Medulla oblongata (tissue), 1 donor: ENCODE results near the gene URB1.
"Not testable (repeated sequence)": the region's sequence is repeated elsewhere in the genome, so short reads cannot be mapped to it uniquely, and the experiment has no call there.

Experiments used
- DNase-seq: peaks from one replicate; pipeline ENCODE4 v3.0.0-alpha.2; 2015; ENCODE audit errors: extremely low spot score

The URB1 gene

DNA sequence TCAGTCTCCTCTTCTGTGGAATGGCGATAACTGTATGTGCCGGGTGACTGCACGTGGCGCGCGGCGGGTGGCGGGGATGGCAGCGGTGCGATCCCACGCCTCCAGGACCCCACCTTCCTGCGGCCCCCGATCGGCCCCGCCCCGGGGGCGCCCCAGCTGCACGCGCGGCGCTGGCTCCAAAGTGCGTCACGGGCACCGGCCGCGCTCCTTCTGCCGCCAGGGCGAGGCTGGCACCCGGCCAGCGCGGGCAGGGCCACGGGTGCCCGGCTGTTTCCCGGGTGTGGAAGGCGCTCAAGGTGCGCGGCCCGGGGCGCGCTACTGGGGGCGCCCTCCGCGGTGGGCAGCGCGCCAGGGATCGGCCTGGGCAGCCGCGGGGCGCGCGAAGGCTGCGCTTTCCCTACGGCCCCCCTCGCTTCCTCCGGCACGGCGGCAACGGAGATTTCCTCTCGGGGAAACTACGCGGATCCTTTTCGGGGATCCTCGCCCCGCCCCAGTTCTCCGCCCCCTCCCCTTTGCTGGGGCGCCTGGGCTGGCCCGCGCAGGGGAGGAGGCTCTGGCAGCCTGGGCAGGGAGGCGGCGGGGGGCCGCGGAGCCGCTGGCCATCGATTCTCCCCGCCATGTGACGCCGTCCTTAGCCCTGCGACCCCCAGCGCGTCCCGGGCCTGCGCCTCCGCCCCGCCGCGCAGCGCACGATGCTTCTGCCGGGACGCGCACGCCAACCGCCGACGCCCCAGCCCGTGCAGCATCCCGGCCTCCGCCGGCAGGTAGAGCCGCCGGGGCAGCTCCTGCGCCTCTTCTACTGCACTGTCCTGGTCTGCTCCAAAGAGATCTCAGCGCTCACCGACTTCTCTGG is 19.6 kb upstream of the URB1 start, which contains the start of gene EVA1C:
TSS of gene EVA1C (plus strand) at position 545 of the 853 bp plus-strand sequence. CDS start at position 693, 148 bp downstream.
- DNase-seq: peak; percentile 42

DNA sequence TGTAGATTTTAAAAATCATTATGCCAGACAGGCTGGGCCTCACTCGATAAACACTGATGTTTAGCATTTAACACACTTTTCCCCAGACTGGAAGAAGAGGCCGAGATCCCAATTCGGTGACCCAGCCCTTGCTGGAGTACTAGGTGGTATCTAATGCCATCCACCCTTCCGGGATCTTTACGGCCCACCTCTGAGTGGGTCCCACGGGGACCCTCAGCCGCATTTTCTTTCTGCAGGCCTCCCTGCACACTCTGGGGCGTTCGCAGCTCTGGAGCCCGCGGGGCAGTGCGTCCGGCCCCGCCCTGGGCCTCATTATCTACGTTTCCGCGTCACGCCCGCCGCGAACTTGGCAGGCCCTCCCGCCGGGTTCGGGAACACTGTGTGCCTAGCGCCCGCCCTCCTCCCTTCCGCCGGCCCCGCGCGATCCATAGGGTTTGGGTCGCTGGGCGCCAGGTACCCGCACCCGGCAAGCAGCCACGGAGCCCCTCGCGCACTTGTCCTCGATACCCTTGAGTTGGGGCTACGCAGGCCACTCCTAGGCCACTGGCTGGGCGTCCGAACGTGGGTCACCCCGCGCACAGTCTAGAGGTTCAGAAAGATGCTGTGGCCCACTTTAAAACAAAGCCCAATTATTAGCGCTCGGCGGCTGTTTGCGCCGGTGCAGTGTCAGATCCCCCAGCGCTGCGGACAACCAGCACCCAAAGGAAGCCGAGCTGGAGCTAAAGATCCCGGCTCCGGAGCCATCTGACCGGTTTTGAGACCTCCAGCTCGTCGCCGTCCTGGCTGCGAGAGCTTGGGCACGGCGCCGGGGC is 18.7 kb upstream of the URB1 start:
- peak; percentile 81 for DNase-seq

DNA sequence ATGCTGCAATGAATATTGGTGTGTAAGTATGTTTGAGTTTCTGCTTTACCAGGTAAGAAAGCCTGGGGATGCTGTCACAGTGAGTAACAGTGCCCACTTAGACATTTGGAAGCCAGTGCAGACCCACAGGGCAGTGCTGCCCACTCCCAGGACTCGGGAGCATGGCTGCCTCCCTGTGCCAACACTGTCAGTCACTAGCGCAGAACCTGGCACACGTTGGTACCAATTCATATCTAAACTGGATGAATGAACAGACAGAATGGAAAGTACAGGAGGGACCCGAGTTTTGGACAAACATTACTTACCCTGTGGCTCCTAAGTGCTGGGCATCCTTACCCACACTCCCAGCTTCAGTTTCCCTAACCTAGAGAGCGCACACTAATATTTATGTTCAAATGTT is 18.1 kb upstream of the URB1 start:
- DNase-seq: peak; percentile 61

DNA sequence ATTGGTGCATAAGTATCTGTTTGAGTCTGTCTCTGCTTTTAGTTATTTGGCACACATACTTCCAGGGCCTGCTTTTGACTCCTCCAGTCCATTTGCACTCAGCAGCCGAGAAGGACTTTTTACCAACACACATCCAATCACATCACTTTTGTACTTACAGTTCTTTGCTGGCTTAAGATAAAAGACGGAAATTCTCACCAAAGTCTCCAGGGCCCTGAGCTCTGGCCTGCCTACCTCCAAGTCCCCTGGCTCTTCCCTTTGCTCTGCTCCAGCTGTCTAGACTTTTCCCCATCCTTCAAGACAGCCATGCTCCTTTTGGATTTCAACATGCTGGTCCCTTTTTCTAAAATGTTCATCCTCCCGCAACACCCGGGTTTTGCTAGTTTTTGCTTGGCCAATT is 17.5 kb upstream of the URB1 start:
- DNase-seq: no peak

DNA sequence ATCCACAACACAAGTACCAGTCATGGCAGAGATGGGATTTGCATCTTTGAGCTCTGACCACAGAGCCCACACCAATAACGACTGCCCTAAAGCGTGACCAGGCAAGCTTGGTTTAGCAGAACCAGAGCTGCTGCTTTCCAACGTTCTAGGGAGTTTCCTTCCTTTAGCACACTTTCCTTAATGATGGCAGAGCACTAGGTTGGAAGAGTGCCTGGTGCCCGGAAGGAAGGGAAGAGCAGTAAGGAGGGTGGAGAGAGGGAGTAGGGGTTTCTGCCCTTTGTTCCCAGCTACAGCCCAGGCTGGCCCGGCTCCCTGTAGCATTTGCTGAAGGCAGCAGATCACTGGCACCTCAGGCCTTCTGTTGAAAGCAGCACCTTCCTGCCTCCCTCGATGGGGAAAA is 13.6 kb upstream of the URB1 start:
- DNase-seq: no peak

DNA sequence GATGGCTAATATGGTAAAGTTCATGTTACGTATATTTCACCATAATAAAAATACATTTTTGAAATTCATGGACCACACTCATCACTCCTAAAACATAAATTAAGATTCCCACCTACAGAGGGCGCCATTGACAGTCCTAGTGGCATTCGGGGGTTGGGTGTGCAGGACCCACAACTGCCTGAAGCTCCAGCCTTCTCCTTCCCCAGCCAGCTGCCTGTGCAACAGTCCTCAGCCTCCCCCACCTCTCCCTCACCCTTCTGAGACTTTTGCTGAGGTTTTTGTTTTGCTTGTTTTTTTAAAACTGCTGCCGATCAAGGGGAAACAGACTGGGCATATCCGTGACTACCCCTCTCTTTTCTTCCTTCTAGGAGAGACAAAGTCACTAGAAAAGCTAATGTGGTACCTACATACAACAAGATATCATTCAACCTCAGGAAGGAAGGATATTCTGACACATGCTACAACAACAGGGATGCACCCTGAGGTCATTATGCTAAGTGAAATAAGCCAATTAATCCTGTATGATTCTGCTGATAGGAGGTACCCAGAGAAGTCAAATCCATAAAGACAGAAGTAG is 10.5 kb upstream of the URB1 start:
- DNase-seq: peak; percentile 86

DNA sequence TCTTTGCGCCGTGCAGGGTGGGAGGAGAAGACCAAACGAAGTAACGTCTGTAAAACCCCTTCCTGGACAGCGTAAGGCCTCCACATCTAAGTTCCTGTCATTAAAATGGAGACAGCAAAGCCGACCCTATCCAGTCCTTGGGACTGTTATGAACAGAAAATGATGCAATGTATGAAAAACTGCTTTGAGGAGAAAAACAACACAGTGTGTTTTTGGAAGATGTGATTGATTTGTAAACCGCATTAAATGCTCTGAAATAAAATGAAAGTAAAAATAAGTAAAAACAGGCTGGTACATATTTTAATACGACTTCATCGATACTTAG is 827 bp upstream of the URB1 start:
- no peak for DNase-seq

DNA sequence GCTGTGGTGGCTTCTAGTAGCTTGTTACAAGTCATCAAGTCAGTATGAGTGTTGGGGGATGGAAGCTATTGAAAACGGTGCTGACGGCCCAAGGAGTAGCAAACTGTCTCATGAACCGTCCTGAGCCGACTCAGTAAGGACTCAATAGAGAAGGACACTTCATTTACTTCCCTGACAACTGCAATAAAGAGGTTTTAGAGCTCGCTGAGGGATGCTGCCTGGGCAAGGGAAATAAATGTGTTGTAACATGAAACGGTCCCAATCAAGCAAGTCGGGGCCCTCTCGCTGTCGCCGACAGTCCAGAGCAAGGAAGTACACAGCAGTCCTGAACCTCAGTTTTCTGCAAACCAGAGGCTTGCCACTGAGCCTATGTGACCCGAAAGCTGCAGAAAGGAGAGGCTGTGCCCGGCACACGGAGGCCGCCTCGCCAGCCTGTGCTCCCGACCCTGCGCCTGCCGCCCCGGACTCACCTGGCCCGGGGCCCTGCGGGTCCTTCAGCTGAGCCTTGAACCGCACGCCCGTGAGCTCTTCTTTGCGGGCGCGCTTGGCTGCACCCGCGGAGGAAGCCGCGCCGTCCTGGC is 423 bp downstream of the URB1 start:
- DNase-seq: no peak

DNA sequence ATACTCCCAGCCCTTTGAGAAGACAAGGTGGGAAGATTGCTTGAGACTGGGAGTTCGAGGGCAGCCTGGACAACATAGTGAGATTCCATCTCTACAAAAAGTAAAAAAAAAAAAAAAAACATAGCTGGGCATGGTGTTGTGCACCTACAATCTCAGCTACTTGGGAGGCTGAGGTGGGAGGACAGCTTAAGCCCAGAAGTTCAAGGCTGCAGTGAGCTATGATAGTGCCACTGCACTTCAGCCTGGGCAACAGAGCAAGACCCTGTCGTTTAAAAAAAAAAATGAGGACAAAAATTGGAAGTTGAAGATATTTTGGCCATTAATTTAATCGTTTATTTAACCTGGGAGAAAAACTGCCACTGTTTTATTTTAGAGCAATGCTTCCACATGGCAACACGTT is 1.1 kb downstream of the URB1 start:
- DNase-seq: no peak

DNA sequence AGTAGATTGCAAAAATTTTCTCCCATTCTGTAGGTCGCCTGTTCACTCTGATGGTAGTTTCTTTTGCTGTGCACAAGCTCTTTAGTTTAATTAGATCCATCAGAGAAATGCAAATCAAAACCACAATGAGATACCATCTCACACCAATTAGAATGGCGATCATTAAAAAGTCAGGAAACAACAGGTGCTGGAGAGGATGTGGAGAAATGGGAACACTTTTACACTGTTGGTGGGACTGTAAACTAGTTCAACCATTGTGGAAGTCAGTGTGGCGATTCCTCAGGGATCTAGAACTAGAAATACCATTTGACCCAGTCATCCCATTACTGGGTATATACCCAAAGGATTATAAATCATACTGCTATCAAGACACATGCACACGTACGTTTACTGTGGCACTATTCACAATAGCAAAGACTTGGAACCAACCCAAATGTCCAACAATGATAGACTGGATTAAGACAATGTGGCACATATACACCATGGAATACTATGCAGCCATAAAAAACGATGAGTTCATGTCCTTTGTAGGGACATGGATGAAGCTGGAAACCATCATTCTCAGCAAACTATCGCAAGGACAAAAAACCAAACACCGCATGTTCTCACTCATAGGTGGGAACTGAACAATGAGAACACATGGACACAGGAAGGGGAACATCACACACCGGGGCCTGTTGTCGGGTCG is 2.1 kb downstream of the URB1 start:
- DNase-seq: not testable (repeated sequence)

DNA sequence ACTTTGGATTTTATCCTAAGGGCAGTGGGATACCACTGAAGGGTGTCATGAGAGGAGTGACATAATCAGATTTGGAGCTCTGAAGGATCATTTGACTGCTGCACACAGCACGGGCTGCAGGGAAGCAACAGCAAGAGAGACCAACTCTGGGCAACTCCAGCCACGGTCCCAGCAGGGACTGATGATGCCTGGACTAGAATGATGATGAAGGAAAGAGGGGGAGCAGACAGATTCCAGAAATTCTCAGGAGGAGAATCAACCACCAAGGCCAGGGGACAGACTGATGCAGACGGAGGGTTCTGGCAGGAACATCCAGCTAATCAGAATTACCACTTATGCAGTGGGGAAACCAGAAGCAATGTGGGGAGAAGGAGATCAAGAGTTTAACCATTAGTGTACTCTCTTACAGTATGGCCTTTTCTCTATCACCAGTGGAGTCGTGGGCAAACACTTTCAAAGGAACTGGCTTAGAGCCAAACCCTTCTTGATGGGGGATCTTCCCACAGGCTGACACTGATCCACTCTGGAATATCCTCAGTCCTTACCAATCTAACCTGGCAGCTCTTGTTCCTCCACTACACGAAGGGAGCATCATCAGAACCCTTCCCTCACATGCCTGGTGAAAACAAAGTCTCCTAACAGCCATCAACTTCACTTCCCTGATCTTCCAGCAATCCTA is 3.3 kb downstream of the URB1 start:
- no peak for DNase-seq

DNA sequence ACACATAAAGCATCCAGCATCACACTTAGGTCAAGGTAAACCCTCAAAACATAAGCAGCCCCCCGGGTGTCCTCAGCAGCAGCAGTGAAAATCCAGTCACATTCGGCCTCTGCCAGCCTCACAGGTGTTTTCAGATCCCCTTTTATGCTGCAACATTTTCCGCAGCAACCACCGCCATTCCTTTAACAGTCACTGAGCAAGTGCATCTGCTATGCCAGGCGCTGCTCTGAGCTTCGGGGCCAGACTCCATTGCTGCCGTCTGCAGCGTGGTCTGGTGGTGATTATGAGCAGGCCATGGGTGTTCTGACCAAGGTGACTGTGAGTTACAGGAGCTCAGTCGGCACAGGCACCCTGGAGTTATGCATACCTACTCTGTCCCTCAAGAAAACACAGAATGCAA is 4.5 kb downstream of the URB1 start:
- DNase-seq: no peak

DNA sequence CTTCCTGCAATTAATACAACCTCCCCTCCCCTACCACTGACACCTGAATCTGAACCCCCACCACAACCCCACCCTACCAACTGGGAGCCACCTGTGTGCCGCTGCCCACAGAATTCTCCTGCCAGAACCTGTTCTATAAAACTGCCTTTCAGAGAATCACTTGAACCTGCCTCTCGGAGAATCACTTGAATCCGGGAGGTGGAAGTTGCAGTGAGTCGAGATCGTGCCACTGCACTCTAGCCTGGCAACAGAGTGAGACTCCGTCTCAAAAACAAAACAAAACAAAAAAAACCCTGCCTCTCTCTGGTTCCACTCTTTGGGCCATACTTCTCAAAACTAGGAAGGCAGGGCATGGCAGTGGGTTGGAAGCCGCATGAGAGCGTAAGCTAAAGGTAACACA is 5.7 kb downstream of the URB1 start:
- DNase-seq: no peak

DNA sequence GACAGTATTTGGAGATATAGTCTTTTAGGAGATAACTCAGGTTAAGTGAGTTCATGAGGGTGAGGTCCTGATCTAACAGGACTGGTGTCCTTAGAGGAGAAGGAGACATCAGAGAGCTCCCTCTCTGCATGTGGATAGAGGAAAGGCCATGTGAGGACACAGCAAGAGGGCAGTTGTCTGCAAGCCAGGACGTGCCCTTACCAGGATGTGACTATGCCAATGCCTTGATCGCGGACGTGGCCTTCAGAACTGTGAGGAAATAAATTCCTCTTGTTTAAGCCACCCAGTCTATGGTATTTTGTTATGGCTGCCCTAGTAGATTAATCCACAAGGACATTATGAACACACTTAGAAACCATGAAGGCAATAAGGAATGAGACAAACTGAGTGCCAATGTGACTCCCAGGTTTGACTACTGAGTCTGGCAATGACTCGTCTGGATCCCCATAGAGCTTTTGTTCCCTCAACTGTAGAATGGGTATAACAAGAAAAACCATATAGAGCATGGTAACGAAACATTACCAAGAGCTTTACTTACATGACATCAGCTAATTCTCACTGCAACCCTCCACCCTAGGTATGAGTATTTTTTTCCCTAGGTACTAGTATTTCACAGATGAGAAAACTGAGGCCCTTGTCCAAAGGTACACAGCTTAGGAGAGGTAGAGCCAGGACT is 6.5 kb downstream of the URB1 start:
- DNase-seq: no peak

DNA sequence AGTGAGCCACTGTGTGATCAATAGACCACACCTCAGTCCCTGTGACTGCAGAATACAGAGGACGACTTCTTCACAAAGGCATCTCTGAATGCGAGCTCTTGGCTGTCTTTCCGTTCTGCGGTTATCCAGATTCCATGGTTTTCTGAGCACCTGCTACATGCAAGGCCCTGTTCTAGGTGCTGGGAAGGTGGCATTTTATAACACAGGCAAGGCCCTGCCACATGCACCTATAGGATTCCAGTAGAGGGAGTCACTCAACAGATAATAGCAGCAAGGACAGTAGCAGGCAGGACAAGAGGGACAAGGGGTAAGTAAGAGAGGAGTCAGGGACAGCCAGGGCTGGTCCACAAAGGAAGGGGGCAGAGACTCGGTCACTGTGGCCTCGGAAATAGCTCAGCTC is 9.0 kb downstream of the URB1 start:
- DNase-seq: no peak

DNA sequence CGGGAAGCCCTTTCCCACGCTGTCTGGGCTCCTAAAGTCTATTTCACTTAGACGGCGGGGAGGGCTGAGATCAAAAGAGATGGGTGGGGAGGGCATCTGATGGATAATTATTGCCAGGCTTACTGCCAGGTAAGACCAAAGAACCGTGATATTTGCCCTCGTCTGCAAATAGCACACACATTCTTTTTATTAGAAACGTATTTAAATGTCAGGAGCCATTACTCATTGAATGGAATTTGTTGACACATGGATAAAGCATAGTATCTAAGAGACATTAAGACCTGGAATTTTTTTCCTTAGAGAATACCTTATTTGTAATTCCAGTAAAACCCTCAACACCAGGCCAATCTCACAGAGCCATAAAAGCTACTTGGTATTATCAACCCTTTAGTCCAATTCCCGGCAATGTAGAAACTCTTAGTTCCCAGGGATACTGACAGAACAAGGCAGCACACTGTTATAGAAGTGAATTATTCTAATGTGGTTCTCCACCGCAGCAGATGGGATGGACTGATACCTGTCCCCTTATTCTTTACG is 10.6 kb downstream of the URB1 start:
- no peak for DNase-seq

DNA sequence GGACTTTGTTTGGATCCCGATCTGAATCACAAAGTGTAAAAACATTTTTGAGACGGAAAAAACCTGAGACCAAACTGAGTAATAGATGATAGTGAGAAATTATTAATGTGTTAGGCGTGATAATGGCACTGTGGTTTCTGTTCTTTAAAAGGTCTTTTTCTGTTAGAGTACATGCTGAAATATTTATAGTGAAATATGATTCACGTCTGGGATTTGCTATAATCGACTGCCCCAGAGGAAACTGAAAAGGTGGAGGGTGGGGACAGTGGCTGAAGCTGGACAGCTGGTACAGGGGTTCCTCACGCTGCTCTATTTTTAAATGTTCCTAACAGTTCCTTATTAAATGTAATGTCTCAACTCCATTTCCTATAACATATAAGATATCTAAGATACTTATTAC is 11.2 kb downstream of the URB1 start:
- no peak for DNase-seq

DNA sequence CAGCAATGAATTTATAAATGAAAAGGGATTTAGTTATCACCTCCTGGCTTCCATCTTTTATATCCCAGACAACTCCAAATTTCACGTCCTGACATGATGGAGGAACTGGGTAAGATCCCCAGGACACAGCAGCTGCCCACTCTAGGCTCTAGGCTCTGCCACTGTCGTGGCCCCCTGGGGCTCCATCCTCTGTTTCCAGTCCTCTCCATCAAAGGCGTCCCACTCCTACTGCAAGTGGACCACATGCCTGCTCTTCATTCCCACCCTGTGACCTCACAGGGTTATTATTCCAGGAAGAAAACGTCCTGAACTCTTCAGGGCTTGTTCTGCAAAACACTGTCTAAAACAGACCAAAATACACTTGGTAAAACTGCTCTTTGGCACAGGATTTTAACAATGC is 11.9 kb downstream of the URB1 start:
- no peak for DNase-seq

DNA sequence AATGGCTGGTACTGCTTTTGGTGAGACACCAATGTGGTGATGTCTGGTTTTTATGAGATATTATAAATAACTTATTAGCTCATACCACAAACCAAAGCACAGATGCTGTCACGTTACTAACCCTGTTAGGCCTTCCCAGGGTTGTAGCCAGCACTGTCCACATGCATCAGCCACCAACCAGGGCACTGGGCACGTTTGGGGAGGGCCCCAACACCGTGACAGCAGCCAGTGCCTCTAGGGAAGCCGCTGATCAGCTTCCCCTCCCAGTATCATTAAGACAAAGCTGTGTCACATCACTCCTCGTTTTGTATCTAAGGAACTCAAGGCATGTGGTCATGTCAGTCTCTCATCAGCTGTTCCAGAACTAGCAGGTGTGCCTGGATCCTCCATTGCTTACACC is 13.9 kb downstream of the URB1 start:
- DNase-seq: no peak

DNA sequence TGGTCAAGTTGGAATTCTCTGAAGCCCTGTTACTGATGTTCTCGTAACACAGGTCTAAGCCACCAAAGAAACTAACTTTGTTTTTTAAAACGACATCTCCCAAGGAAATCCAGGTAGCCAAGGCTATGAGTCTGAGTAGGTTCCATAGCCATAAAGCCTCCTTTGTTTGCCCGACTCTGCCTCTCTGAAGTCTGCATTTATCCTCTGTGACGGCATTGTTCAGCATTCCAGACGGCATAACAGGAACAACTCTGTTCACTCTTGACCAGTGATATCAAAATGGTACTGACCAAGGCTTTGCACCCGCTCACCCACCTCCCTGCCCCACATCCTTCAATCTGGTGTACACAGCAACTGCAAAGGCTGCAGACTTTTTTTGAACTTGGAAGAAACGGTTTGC is 14.8 kb downstream of the URB1 start:
- DNase-seq: peak; percentile 72
